Testis (tissue), 2 donors: ENCODE results near the gene CMPK1.

Experiments used
- POLR2A ChIP-seq: fragments of 450-650 bp; IDR thresholded peaks from one replicate; pipeline ENCODE4 v1.6.1; 2017; ENCODE audit warnings: antibody characterized with exemption, mild to moderate bottlenecking, moderate library complexity
- TF ChIP-seq, protein P1 (sequence below), 3 experiments: fragments of 450-650 bp in 2 of 3; fragments of 200-600 bp in 1 of 3; sonication (generic) in 1 of 3; IDR thresholded peaks; one replicate each; pipeline ENCODE4 v1.5.1; 2016 to 2019; ENCODE audit warnings: antibody characterized with exemption in 3 of 3, mild to moderate bottlenecking in 2 of 3, moderate library complexity in 1 of 3

DNA sequence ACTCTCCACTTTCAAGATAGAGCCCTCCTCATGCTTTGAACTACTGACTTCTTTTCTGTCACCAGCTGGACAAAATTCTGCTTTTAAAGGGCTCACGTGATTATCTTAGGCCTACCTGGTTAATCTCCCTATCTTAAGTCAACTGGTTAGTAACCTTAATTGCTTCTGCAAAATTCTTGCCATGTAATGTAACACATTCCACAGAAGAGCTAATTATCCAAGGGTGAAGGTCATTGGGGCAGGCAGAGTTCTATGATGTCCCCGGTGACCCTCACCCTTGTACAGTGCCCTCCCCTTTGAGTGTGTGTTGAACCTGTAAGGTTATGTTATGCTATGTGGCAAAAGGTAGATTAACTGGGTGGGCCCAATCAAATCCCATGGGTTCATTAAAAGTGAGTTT lies 57.3 kb downstream of the CMPK1 start:
- TF ChIP-seq, protein P1, sequence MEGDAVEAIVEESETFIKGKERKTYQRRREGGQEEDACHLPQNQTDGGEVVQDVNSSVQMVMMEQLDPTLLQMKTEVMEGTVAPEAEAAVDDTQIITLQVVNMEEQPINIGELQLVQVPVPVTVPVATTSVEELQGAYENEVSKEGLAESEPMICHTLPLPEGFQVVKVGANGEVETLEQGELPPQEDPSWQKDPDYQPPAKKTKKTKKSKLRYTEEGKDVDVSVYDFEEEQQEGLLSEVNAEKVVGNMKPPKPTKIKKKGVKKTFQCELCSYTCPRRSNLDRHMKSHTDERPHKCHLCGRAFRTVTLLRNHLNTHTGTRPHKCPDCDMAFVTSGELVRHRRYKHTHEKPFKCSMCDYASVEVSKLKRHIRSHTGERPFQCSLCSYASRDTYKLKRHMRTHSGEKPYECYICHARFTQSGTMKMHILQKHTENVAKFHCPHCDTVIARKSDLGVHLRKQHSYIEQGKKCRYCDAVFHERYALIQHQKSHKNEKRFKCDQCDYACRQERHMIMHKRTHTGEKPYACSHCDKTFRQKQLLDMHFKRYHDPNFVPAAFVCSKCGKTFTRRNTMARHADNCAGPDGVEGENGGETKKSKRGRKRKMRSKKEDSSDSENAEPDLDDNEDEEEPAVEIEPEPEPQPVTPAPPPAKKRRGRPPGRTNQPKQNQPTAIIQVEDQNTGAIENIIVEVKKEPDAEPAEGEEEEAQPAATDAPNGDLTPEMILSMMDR (IDR thresholded peaks at IDR 0.05) = no peak
- TF ChIP-seq POLR2A = no peak
